ENCODE results near the gene MNAT1.

- TF ChIP-seq CTCF (IDR thresholded peaks at IDR 0.05 in 8 of 11, conservative IDR thresholded peaks at IDR 0.05 in 3 of 11) (no peak), POLR2AphosphoS5 (IDR thresholded peaks at IDR 0.05) (no peak), POLR2A (IDR thresholded peaks at IDR 0.05) (no peak)
Observed at GRCh38 chr14:60786905-60787304, 52.3 kb downstream of the MNAT1 start.

Data from spleen (tissue), 7 donors.